Natural killer cell (primary cell): ENCODE data around the gene PTPN4. TPM values are rescaled to one million over a fixed set of nuclear protein-coding genes. Genes with fewer than 3 reads are reported as not detected.
A peak's percentile ranks its signal among the peaks of the same experiment; 100 is the strongest.

Experiments
- ATAC-seq, 3 donors: fragments of 150-1000 bp in 2 of 3; fragments of 200-7000 bp in 1 of 3; cut with Tn5 transposase; 1 replicate in 1 of 3; 2 replicates in 2 of 3; pipeline ENCODE4 v1.10.0; 2021; ENCODE audit warnings: mild to moderate bottlenecking in 2 of 3, moderate library complexity in 2 of 3
- DNase-seq, 2 donors: peaks; one replicate each; pipeline versions ENCODE4 v3.0.0 to v3.0.0-alpha.2; 2013 to 2021; ENCODE audit warnings: mixed read lengths in 1 of 2
- H3K27ac ChIP-seq: one replicate; pipeline ENCODE4 v1.5.1; 2013; ENCODE audit warnings: mild to moderate bottlenecking, low read length
- H3K27me3 ChIP-seq: one replicate; pipeline ENCODE4 v1.6.1; 2013; ENCODE audit warnings: low read length; ENCODE audit not compliant: control insufficient read depth, insufficient read depth
- H3K36me3 ChIP-seq: one replicate; pipeline ENCODE4 v1.6.1; 2013; ENCODE audit warnings: low read length; ENCODE audit not compliant: control insufficient read depth, insufficient read depth
- H3K4me1 ChIP-seq: one replicate; pipeline ENCODE4 v1.6.1; 2013; ENCODE audit warnings: low read length; ENCODE audit not compliant: control insufficient read depth, insufficient read depth
- H3K4me3 ChIP-seq: one replicate; pipeline ENCODE4 v1.5.1; 2013; ENCODE audit warnings: low read length
- H3K9me3 ChIP-seq: one replicate; pipeline ENCODE4 v1.6.1; 2013; ENCODE audit warnings: low read length; ENCODE audit not compliant: control insufficient read depth, insufficient read depth
- H3K27ac Mint-ChIP-seq, 2 donors: one replicate each; pipeline ENCODE4 v1.8.0; 2022; ENCODE audit warnings: mild to moderate bottlenecking in 2 of 2, mixed read lengths in 2 of 2, moderate library complexity in 1 of 2
- H3K27me3 Mint-ChIP-seq, 2 donors: one replicate each; pipeline ENCODE4 v1.8.0; 2022; ENCODE audit warnings: low read depth in 2 of 2, mixed read lengths in 2 of 2
- H3K36me3 Mint-ChIP-seq: one replicate; pipeline ENCODE4 v1.8.0; 2022; ENCODE audit warnings: mixed read lengths
- H3K4me1 Mint-ChIP-seq, 2 donors: one replicate each; pipeline ENCODE4 v1.8.0; 2022; ENCODE audit warnings: mixed read lengths in 2 of 2
- H3K4me3 Mint-ChIP-seq: one replicate; pipeline ENCODE4 v1.8.0; 2022; ENCODE audit warnings: mild to moderate bottlenecking, moderate library complexity, mixed read lengths
- H3K9me3 Mint-ChIP-seq, 2 donors: one replicate each; pipeline ENCODE4 v1.8.0; 2022; ENCODE audit warnings: mixed read lengths in 2 of 2
- WGBS: methylation state at CpG from one replicate; pipeline ENCODE4 v1.1.7; 2013; ENCODE audit warnings: missing lambda C conversion rate; ENCODE audit not compliant: insufficient coverage; 5-methylcytosine and 5-hydroxymethylcytosine counted together
- intact Hi-C: fragments of 100-400 bp; cut with micrococcal nuclease; formaldehyde crosslinking; loops from one replicate; pipeline ENCODE4 v1.14.2; 2022
- total RNA-seq, 4 donors: library from RNA; stranded (reverse); fragments of 120-200 nt in 1 of 4; gene quantifications; one replicate each; pipeline versions ENCODE4 v1.2.3 to v1.2.4, GENCODE V29; 2013 to 2022
- TF ChIP-seq, protein P1 (sequence below): fragments of 200-600 bp; IDR thresholded peaks from one replicate; pipeline ENCODE4 v1.8.0; 2022; ENCODE audit warnings: antibody characterized with exemption

Gene PTPN4
- total RNA-seq, 3 donors from 2014 or later (not counting 1 experiment from before 2014, with no cell fraction given) = 265 to 347 (median 283) TPM

GRCh38 chr2:119755906-119756305, 3.8 kb upstream of the PTPN4 start:
- H3K27ac ChIP-seq = no peak overlapping the region
- DNase-seq (no peak), ATAC-seq (no peak)
- intact Hi-C loops = loop anchor here (5.0 kb wide), 1 partner anchor 186 kb away; no protein-coding TSS in a partner anchor
- no CpG with 5 or more reads among the region's 1 CpG for WGBS
- H3K27me3 Mint-ChIP-seq = no peaks in the 10 kb centered on the region
- H3K36me3 ChIP-seq = no peaks in the 10 kb centered on the region
- H3K4me3 Mint-ChIP-seq = no peak overlapping the region
- no peaks in the 10 kb centered on the region for H3K9me3 Mint-ChIP-seq
- H3K27me3 ChIP-seq = no peaks in the 10 kb centered on the region
- no peak overlapping the region for H3K4me3 ChIP-seq
- H3K27ac Mint-ChIP-seq = no peak overlapping the region
- no peaks in the 10 kb centered on the region for H3K36me3 Mint-ChIP-seq
- H3K9me3 ChIP-seq = no peaks in the 10 kb centered on the region
- H3K4me1 ChIP-seq = peaks cover 11% of the 10 kb centered on the region
- H3K4me1 Mint-ChIP-seq = peaks cover 24 to 25% of the 10 kb centered on the region in 2 donors
- TF ChIP-seq, protein P1, sequence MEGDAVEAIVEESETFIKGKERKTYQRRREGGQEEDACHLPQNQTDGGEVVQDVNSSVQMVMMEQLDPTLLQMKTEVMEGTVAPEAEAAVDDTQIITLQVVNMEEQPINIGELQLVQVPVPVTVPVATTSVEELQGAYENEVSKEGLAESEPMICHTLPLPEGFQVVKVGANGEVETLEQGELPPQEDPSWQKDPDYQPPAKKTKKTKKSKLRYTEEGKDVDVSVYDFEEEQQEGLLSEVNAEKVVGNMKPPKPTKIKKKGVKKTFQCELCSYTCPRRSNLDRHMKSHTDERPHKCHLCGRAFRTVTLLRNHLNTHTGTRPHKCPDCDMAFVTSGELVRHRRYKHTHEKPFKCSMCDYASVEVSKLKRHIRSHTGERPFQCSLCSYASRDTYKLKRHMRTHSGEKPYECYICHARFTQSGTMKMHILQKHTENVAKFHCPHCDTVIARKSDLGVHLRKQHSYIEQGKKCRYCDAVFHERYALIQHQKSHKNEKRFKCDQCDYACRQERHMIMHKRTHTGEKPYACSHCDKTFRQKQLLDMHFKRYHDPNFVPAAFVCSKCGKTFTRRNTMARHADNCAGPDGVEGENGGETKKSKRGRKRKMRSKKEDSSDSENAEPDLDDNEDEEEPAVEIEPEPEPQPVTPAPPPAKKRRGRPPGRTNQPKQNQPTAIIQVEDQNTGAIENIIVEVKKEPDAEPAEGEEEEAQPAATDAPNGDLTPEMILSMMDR = no peak

- Histone ChIP-seq H3K4me1 (peaks cover 11% of the 10 kb centered on the region), H3K27ac (no peak overlapping the region), H3K27me3 (no peaks in the 10 kb centered on the region), H3K9me3 (no peaks in the 10 kb centered on the region), H3K4me3 (no peak overlapping the region), H3K36me3 (no peaks in the 10 kb centered on the region)
- Mint-ChIP-seq H3K4me1 (peaks cover 31 to 32% of the 10 kb centered on the region in 2 donors), H3K27me3 (no peaks in the 10 kb centered on the region), H3K9me3 (no peaks in the 10 kb centered on the region), H3K36me3 (no peaks in the 10 kb centered on the region), H3K4me3 (no peak overlapping the region), H3K27ac (no peak overlapping the region)
- TF ChIP-seq, protein P1 = no peak
- ATAC-seq = no peak
- WGBS = 91% methylated on average over 5 of the region's 5 CpGs
- intact Hi-C loops = loop anchor here (5.0 kb wide), 1 partner anchor 185 kb away; no protein-coding TSS in a partner anchor
- no peak for DNase-seq
Observed at GRCh38 chr2:119756837-119757236, 2.9 kb upstream of the PTPN4 start.

DNA sequence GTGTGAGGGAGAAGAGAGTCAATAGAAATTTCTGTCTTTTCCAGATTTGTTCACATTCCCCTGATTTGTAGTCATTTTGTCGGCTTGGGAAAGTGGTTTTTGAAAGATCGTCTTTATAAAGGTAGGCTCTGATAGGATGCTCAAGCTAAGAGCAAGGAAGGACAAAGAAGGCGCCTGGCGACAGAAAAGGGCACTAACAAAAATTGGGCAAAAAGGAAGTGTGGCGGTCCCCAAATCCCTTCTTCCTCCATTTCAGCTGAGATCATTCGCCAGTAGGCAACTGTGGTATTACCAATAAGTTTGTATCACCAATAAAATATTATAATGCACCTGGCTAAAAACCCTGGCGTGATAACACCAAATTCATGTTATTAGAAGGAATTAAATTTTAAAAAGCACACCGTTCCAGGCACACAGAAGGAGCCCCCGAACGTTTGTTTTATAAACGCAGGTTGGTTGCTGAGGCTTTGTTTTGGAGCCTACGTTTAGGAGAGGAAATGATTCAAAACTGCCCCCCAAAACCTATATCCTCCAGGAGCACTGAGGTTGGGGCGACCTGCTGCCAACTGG, 756 bp upstream of the PTPN4 start:
- WGBS = 32% methylated on average over 11 of the region's 13 CpGs
- Histone ChIP-seq H3K4me3 (peak overlapping the region; percentile 95), H3K27me3 (no peaks in the 10 kb centered on the region), H3K36me3 (no peaks in the 10 kb centered on the region), H3K9me3 (no peaks in the 10 kb centered on the region), H3K27ac (peak overlapping the region; percentile 92), H3K4me1 (peaks cover 11% of the 10 kb centered on the region)
- Mint-ChIP-seq H3K4me3 (peak overlapping the region; percentile 65), H3K9me3 (no peaks in the 10 kb centered on the region), H3K27me3 (no peaks in the 10 kb centered on the region), H3K36me3 (no peaks in the 10 kb centered on the region), H3K27ac (peak overlapping the region; percentile 35 to 99), H3K4me1 (peaks cover 41 to 42% of the 10 kb centered on the region in 2 donors)
- DNase-seq = no peak
- no peak for ATAC-seq
- intact Hi-C loops = loop anchor here (2.0 to 5.0 kb wide), 4 partner anchors 170 to 494 kb away; partner anchors contain the start of genes EPB41L5 and RALB
- TF ChIP-seq, protein P1 = no peak
